Urothelium cell line (cell line): ENCODE measurements around the gene CMIP.
A peak's percentile ranks its signal among the peaks of the same experiment; 100 is the strongest.
"Not testable (repeated sequence)": the region's sequence is repeated elsewhere in the genome, so short reads cannot be mapped to it uniquely, and the experiment has no call there.

ENCODE experiments used
- DNase-seq: peaks from one replicate; pipeline ENCODE4 v3.0.0; 2011; ENCODE audit warnings: low spot score, mixed read lengths
- FAIRE-seq: peaks from 2 replicates; lab custom pipeline; 2011; peaks lifted over from hg19 to GRCh38; lab: Jason Lieb, UNC

The CMIP gene

DNA sequence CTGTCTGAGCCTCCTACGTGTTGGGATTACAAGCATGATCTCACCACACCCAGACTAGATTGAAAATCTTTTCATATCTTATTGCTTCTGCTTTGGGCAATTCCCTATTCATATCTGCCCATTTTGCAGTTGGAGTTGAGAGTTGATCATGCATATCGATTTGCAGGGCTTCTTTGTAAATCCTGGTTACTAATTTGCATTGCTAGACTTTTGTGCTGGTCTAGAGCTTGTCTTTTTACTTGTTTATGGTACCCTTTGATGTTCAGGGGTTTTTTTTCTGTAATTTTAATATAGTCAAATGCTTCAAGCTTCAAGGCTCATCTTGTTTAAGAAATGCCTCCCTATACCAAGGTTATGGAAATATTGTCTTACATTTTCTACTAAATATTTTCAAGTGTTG is 23.5 kb upstream of the CMIP start:
- no peak for DNase-seq
- no peak for FAIRE-seq

- no peak for DNase-seq
- FAIRE-seq, result no peak
Observed at GRCh38 chr16:81421536-81421935, 23.1 kb upstream of the CMIP start.

- not testable (repeated sequence) for FAIRE-seq, DNase-seq
Observed at GRCh38 chr16:81422153-81422552, 22.5 kb upstream of the CMIP start.

GRCh38 chr16:81424771-81425170 is 19.8 kb upstream of the CMIP start:
- DNase-seq (peak; percentile 45), FAIRE-seq (no peak)

GRCh38 chr16:81427219-81427618 is 17.4 kb upstream of the CMIP start:
- FAIRE-seq, result no peak

DNA sequence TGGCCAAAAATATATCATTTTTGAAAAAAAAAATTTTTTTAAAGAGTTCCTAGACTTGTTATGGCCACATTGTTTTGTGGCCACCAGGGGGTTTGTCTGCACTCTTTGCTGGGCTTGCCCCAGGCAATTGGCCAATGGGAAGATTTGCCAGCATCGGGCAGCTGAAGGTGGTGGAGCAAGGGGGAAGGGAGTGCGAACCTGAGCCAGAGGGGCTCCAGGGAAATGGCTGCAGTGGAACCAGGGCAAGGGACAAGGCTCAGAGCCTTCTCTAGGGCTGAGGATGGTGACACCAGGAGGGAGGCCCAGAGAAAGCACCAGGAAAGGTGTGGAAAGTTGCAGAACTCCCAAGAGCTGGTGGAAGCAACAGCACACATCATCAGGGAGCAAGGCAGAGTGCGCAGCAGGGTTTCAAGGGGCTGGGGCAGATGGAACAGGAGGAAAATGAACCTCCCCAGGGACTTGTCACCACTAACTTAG is 15.5 kb upstream of the CMIP start:
- DNase-seq, result peak; percentile 62
- FAIRE-seq, result no peak

More at GRCh38 chr16:81427219-81427618, 17.4 kb upstream of the CMIP start:
- DNase-seq, result no peak

GRCh38 chr16:81431554-81432353 is 12.9 kb upstream of the CMIP start:
- no peak for DNase-seq
- FAIRE-seq, result no peak

DNA sequence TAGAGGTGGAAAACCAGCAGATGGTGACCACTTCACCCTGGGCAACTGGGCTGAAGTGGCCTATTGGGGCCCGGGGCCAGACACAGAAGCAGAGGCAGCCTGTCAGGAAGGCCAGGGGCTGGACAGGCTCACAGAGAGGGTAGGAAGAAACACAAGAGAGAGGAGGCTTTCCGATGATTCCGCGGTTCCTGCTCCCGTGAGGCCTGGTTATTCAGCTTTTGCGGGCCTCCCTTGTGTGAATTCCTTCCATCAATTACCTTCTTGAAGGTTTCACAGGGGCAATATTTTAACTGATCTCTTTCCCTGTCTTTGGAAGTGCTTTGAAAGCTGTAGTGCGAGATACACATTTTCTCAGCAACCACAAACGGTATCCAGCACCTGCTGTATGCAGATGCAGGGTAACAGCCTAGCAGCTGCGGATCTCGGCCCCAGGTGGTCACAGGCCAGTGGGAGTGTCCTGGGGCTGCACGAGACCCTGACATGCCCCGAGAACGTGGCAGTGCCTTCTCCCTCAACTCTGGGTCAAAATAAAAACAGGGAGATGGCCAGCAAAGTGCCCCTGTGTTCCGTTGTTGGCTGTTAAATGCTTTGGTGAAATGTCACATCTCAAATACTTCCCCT is 11.6 kb upstream of the CMIP start:
- FAIRE-seq (no peak), DNase-seq (no peak)

DNA sequence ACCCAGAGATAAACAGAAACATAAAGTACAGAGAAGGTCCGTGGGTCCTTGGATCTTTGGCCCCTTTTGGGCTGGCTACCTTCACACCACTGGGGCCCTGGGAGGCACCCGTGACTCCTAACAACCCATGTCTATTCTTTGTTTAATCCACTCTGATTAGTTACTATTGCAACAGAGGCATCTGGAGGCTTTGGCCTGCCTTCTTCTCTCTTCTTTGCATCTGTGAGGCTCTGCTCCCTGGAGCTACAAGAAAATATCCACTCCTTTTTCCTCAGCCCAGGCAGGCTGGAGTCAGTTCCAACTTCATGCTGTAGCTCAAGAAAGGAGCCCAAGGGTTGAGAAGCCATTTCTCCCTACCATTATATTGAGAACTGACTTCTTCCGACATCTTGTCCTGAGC is 9.5 kb upstream of the CMIP start:
- no peak for FAIRE-seq
- DNase-seq, result no peak

- no peak for DNase-seq
- FAIRE-seq, result no peak
Observed at GRCh38 chr16:81435567-81435966, 9.0 kb upstream of the CMIP start.

- DNase-seq (no peak), FAIRE-seq (no peak)
Observed at GRCh38 chr16:81436386-81436785, 8.2 kb upstream of the CMIP start.

DNA sequence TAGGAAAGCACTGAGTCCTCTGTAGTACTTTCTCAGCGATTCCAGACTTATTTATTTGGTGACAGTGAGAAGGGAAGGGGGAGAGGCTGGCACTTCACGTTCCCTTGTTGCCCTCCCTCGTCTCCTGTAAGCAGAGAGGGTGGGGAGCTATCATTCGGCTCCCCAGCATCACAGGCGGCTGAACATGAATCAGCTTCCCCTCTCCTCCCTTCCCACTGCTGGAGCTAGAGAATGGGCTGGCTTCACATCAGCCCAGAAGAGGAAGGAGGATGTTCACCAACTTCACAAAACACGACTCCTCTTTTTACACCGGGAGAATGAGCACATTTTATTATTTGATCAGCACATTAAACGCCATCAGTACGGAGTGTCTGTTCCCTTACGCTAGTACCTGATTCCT is 6.7 kb upstream of the CMIP start:
- FAIRE-seq (no peak), DNase-seq (no peak)

DNA sequence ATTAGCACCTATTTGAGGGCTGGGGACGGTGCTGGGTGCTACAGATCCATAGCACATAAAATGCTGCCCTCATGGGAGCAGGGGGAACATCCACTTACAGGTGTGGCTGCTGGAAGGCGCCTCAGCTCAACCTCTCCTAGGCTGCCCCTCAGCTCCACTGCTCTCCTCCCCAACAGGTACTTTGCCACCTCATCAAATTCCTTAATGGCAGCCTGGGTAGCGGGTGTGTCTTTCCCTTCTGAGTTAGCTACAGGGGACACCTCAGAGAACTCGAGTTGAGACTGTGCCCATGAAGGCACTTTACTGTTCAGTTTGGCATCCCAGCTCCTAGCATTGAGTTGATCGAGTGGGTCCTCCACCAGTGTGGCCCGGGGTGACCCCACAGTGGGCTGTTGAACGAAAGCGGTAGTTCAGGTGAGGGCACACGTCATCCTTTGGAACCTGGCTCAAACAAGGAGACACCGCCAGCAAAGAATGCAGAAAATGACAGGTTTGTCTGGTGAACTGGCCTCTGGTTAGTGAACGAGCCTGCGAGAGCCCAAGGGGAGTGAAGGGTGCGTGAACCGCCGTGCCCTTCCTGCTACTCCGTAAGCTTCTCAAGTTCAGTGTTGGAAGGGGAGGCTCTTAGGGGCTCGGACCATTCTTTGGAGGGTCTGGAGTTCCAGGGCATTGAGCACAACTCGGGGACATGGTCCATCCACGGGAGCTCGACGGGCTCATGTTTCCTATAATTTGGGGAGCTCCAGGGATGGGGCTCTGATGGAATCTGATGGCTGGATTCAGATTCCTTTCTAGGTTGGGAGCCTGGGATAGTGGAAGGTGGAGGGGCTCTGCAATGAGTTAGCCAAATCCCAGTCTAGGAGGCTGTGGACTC is 3.5 kb upstream of the CMIP start:
- FAIRE-seq (no peak), DNase-seq (no peak)

DNA sequence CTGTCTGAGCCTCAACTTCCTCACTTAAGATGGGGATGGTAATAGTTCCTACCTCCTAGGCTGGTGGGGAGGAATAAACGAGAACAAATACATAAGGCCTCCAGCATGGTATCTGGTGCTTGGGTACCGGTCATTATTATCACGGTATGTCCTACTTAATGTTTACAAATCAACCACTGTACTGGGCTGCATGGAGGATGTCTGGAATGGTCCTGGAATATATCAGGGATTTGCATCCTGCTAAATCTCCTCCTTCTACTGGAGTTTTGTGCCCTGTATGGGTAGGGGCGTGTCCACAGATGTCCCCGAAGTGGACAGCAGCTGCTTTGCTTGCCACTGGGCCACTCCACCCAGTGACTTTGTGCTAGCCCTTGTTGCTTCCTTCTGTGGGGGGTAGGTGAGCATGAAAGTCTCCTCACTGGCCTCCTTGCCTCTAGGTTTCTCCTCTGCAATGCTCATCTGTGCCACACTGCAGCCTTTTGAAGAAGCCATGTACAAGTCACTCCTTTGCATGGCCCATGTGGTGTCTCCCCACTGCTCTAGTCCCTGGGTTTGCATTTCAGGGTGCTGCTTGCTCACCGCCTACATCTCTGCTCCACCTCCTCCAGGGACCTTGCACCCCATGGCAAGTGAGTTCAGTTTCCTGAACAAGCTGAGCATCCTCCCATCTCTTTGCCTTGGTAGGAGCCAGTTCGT is 2.2 kb upstream of the CMIP start:
- DNase-seq (no peak), FAIRE-seq (no peak)

DNA sequence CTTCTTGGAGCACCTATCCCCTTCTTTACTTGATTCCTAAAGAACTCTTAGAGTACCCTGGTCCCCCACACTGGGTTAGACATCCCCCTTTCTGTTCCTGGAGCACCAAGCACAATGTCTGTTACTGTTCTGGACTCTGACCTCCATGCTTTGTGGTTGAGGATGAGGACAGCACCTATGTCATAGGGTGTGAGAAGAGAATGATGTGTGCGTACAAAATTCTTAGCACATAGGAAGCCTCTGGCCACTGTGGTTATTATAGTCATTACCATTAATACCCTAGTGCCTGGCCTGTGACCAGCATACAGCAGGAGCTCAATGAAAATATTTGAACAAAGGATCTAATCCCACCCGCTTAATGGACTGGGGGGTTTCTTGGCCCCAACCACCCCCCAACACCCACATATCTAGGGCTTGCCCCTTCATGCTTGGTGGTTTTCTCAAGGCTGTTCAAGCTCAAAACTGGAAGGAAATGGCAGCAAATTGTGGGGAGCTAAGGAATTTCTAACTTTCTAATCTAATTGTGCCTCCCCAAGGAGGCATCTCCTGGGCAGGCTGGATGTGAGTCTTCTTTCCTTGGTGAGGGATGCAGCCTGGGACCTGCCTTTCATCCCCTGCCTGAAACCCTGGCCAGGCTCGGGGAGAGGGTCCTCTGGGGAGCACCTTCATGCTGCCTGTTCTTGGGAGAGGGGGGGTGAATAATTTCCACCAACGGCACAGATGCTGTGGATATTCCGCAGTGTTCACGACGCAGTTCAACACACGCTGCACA is 1.5 kb upstream of the CMIP start:
- no peak for DNase-seq
- FAIRE-seq, result no peak

GRCh38 chr16:81443688-81444447 is 740 bp upstream of the CMIP start:
- DNase-seq (peak; percentile 23), FAIRE-seq (no peak)

- DNase-seq (peak; percentile 75), FAIRE-seq (no peak)
Observed at GRCh38 chr16:81445143-81445961, 744 bp downstream of the CMIP start.
